H9 (cell line): ENCODE measurements around the gene SGCE. TPM values are rescaled to one million over a fixed set of nuclear protein-coding genes. Genes with fewer than 3 reads are reported as not detected.

Experiments used
- DNase-seq: peaks from one replicate; pipeline ENCODE4 v3.0.0-alpha.2; 2017
- H2AFZ ChIP-seq: one replicate; pipeline ENCODE4 v1.6.1; 2013; ENCODE audit warnings: mild to moderate bottlenecking, low read length, control low read depth, moderate library complexity
- H2AK5ac ChIP-seq: 2 replicates; pipeline ENCODE4 v1.6.1; 2013; ENCODE audit warnings: low read length, control low read depth, mixed read lengths; ENCODE audit not compliant: insufficient read length
- H2BK120ac ChIP-seq: one replicate; pipeline ENCODE4 v1.6.1; 2013; ENCODE audit warnings: low read depth, mild to moderate bottlenecking, low read length, control low read depth, inconsistent platforms; ENCODE audit not compliant: poor library complexity, severe bottlenecking
- H2BK12ac ChIP-seq: 2 replicates; pipeline ENCODE4 v1.6.1; 2013; ENCODE audit warnings: low read length, control low read depth, mixed read lengths, low read depth; ENCODE audit not compliant: insufficient read length
- H2BK15ac ChIP-seq: 2 replicates; pipeline ENCODE4 v1.6.1; 2013; ENCODE audit warnings: low read depth, low read length, control low read depth
- H2BK20ac ChIP-seq: one replicate; pipeline ENCODE4 v1.6.1; 2013; ENCODE audit warnings: low read depth, mild to moderate bottlenecking, low read length, control low read depth, inconsistent platforms; ENCODE audit not compliant: poor library complexity, severe bottlenecking
- H2BK5ac ChIP-seq: 2 replicates; pipeline ENCODE4 v1.6.1; 2013; ENCODE audit warnings: low read length, control low read depth, mixed read lengths; ENCODE audit not compliant: insufficient read length
- H3K14ac ChIP-seq: 2 replicates; pipeline ENCODE4 v1.6.1; 2013; ENCODE audit warnings: low read length, control low read depth; ENCODE audit not compliant: insufficient read depth
- H3K18ac ChIP-seq: 2 replicates; pipeline ENCODE4 v1.6.1; 2013; ENCODE audit warnings: low read depth, mild to moderate bottlenecking, mixed read lengths, low read length, control low read depth; ENCODE audit not compliant: insufficient read length
- H3K23ac ChIP-seq: 2 replicates; pipeline ENCODE4 v1.6.1; 2013; ENCODE audit warnings: low read length, control low read depth, mixed read lengths, low read depth; ENCODE audit not compliant: insufficient read length
- H3K23me2 ChIP-seq: 2 replicates; pipeline ENCODE4 v1.6.1; 2013; ENCODE audit warnings: low read depth, mild to moderate bottlenecking, mixed read lengths, low read length, control low read depth; ENCODE audit not compliant: insufficient read length, poor library complexity, severe bottlenecking
- H3K27ac ChIP-seq: 2 replicates; pipeline ENCODE4 v1.5.1; 2013; ENCODE audit warnings: low read length, control low read depth, mixed read lengths, low read depth; ENCODE audit not compliant: insufficient read length
- H3K27me3 ChIP-seq: 2 replicates; pipeline ENCODE4 v1.6.1; 2013; ENCODE audit warnings: low read length, control low read depth, inconsistent platforms; ENCODE audit not compliant: insufficient read depth
- H3K4ac ChIP-seq: 2 replicates; pipeline ENCODE4 v1.6.1; 2013; ENCODE audit warnings: low read depth, mild to moderate bottlenecking, control low read depth, inconsistent platforms, low read length, moderate library complexity
- H3K4me1 ChIP-seq: 2 replicates; pipeline ENCODE4 v1.6.1; 2013; ENCODE audit warnings: low read length, control low read depth, inconsistent platforms; ENCODE audit not compliant: insufficient read depth
- H3K4me2 ChIP-seq: 2 replicates; pipeline ENCODE4 v1.6.1; 2013; ENCODE audit warnings: low read length, control low read depth, mixed read lengths; ENCODE audit not compliant: insufficient read length, insufficient read depth
- H3K56ac ChIP-seq: 2 replicates; pipeline ENCODE4 v1.6.1; 2013; ENCODE audit warnings: low read depth, mild to moderate bottlenecking, mixed read lengths, low read length, control low read depth; ENCODE audit not compliant: insufficient read length
- H3K79me1 ChIP-seq: 2 replicates; pipeline ENCODE4 v1.6.1; 2013; ENCODE audit warnings: low read depth, mild to moderate bottlenecking, moderate library complexity, low read length, control low read depth, inconsistent platforms; ENCODE audit not compliant: insufficient read depth, poor library complexity, severe bottlenecking
- H3K79me2 ChIP-seq: 2 replicates; pipeline ENCODE4 v1.6.1; 2013; ENCODE audit warnings: low read length, control low read depth, inconsistent platforms; ENCODE audit not compliant: insufficient read depth
- H3K9ac ChIP-seq: 2 replicates; pipeline ENCODE4 v1.6.1; 2013; ENCODE audit warnings: low read length, control low read depth, mixed read lengths; ENCODE audit not compliant: insufficient read length; ENCODE audit errors: extremely low read depth
- H3K9me3 ChIP-seq: one replicate; pipeline ENCODE4 v1.6.1; 2013; ENCODE audit warnings: low read depth, low read length, inconsistent platforms; ENCODE audit not compliant: control insufficient read depth
- H3T11ph ChIP-seq: one replicate; pipeline ENCODE4 v1.6.1; 2013; ENCODE audit warnings: mild to moderate bottlenecking, low read length, control low read depth, inconsistent platforms
- H4K20me1 ChIP-seq: one replicate; pipeline ENCODE4 v1.6.1; 2013; ENCODE audit not compliant: control insufficient read depth, insufficient read length, insufficient read depth
- H4K5ac ChIP-seq: 2 replicates; pipeline ENCODE4 v1.6.1; 2013; ENCODE audit warnings: low read depth, mild to moderate bottlenecking, mixed read lengths, low read length, control low read depth; ENCODE audit not compliant: insufficient read length
- H4K8ac ChIP-seq: replicated peaks from 2 replicates; pipeline ENCODE4 v1.6.1; 2013; ENCODE audit warnings: low read length, control low read depth, mixed read lengths, low read depth; ENCODE audit not compliant: insufficient read length
- H4K91ac ChIP-seq: 2 replicates; pipeline ENCODE4 v1.6.1; 2013; ENCODE audit warnings: low read depth, mild to moderate bottlenecking, moderate library complexity, mixed read lengths, low read length, control low read depth; ENCODE audit not compliant: insufficient read length
- H3K27ac Mint-ChIP-seq, 3 experiments: 2 replicates in 2 of 3; 3 replicates in 1 of 3; pipeline ENCODE4 v1.8.0; 2020 to 2021; ENCODE audit warnings: mixed read lengths in 3 of 3, mild to moderate bottlenecking in 1 of 3, moderate library complexity in 1 of 3
- H3K27me3 Mint-ChIP-seq: 2 replicates; pipeline ENCODE4 v1.8.0; 2021; ENCODE audit warnings: low read depth, mild to moderate bottlenecking, moderate library complexity, mixed read lengths
- H3K36me3 Mint-ChIP-seq, 3 experiments: 2 replicates in 2 of 3; 3 replicates in 1 of 3; pipeline ENCODE4 v1.8.0; 2020 to 2021; ENCODE audit warnings: low read depth in 3 of 3, mixed read lengths in 3 of 3; ENCODE audit not compliant: insufficient read depth in 1 of 3
- H3K4me1 Mint-ChIP-seq, 2 experiments: 2 replicates each; pipeline ENCODE4 v1.8.0; 2020; ENCODE audit warnings: mixed read lengths in 2 of 2
- H3K4me3 Mint-ChIP-seq, 2 experiments: 2 replicates in 1 of 2; 3 replicates in 1 of 2; pipeline ENCODE4 v1.8.0; 2020 to 2021; ENCODE audit warnings: mild to moderate bottlenecking in 2 of 2, mixed read lengths in 2 of 2, moderate library complexity in 1 of 2
- H3K9me3 Mint-ChIP-seq, 2 experiments: 2 replicates in 1 of 2; 3 replicates in 1 of 2; pipeline ENCODE4 v1.8.0; 2020; ENCODE audit warnings: mild to moderate bottlenecking in 2 of 2, mixed read lengths in 2 of 2, moderate library complexity in 1 of 2
- CTCF ChIP-seq: fragments of 200-600 bp; sonication (generic); conservative IDR thresholded peaks from 3 replicates; pipeline ENCODE4 v1.8.0; 2021; ENCODE audit warnings: antibody characterized with exemption, mild to moderate bottlenecking
- WGBS: extraction: QIAGEN DNeasy Blood & Tissue Kit; methylation state at CpG from one replicate; pipeline ENCODE4 v1.1.7; 2013; ENCODE audit warnings: missing lambda C conversion rate, low lambda C conversion rate, mixed read lengths; ENCODE audit not compliant: insufficient read length; ENCODE audit errors: extremely low coverage; 5-methylcytosine and 5-hydroxymethylcytosine counted together
- total RNA-seq: library from RNA; stranded (reverse); gene quantifications from 2 replicates; pipeline ENCODE4 v1.2.1, GENCODE V29; 2021

The SGCE gene
- total RNA-seq, 1 experiment from 2014 or later: 30.5 TPM

DNA sequence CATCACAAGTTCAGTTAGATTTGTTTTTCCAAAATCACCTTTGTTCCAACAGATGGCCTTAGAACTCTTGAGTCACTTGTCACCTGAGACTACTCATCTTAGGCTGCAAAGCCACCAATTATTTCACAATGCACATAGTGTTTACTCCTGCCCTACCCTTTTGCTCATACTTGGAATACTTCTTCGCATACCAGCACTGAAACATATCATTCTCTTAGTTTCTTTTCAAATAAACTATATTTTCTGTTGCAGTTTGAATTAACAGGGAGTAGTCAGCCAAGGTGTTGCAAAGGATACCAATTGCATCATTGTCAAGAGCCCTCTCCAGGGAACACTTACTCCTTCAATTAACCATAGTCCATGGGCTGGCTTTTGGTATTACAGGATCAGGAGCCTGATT, 75.3 kb downstream of the SGCE start:
- Histone ChIP-seq H2BK15ac (no peak overlapping the region), H3K4me2 (no peak overlapping the region), H3K18ac (no peak overlapping the region), H4K8ac (no peak overlapping the region), H2AFZ (no peak overlapping the region), H3K23me2 (no peaks in the 10 kb centered on the region), H3K9ac (no peak overlapping the region), H2BK120ac (no peak overlapping the region), H4K91ac (no peak overlapping the region), H2BK20ac (no peak overlapping the region), H3K9me3 (no peaks in the 10 kb centered on the region), H3K23ac (no peak overlapping the region), H4K20me1 (no peaks in the 10 kb centered on the region), H3K14ac (no peak overlapping the region), H3K56ac (no peak overlapping the region), H3K4me1 (no peaks in the 10 kb centered on the region), H3K27ac (no peak overlapping the region), H3K79me2 (no peaks in the 10 kb centered on the region), H4K5ac (no peak overlapping the region), H3T11ph (no peak overlapping the region), H2BK5ac (no peak overlapping the region), H2AK5ac (no peak overlapping the region), H3K4ac (no peak overlapping the region), H2BK12ac (no peak overlapping the region), H3K79me1 (no peaks in the 10 kb centered on the region), H3K27me3 (no peaks in the 10 kb centered on the region)
- TF ChIP-seq CTCF: no peak
- Mint-ChIP-seq H3K4me3 (no peak overlapping the region), H3K9me3 (peaks cover 7 to 19% of the 10 kb centered on the region in 2 experiments), H3K27me3 (no peaks in the 10 kb centered on the region), H3K36me3 (peaks cover 8 to 23% (median 9%) of the 10 kb centered on the region in 3 experiments), H3K27ac (no peak overlapping the region), H3K4me1 (peaks cover 15 to 16% of the 10 kb centered on the region in 2 experiments)
- no CpG with 5 or more reads among the region's 1 CpG for WGBS
- DNase-seq: no peak
